H9 (cell line): ENCODE results near the gene TRPM8. TPM values are rescaled to one million over a fixed set of nuclear protein-coding genes. Genes with fewer than 3 reads are reported as not detected.

Experiments
- DNase-seq: peaks from one replicate; pipeline ENCODE4 v3.0.0-alpha.2; 2017
- H2AFZ ChIP-seq: one replicate; pipeline ENCODE4 v1.6.1; 2013; ENCODE audit warnings: mild to moderate bottlenecking, low read length, control low read depth, moderate library complexity
- H2AK5ac ChIP-seq: 2 replicates; pipeline ENCODE4 v1.6.1; 2013; ENCODE audit warnings: low read length, control low read depth, mixed read lengths; ENCODE audit not compliant: insufficient read length
- H2BK120ac ChIP-seq: one replicate; pipeline ENCODE4 v1.6.1; 2013; ENCODE audit warnings: low read depth, mild to moderate bottlenecking, low read length, control low read depth, inconsistent platforms; ENCODE audit not compliant: poor library complexity, severe bottlenecking
- H2BK12ac ChIP-seq: 2 replicates; pipeline ENCODE4 v1.6.1; 2013; ENCODE audit warnings: low read length, control low read depth, mixed read lengths, low read depth; ENCODE audit not compliant: insufficient read length
- H2BK15ac ChIP-seq: 2 replicates; pipeline ENCODE4 v1.6.1; 2013; ENCODE audit warnings: low read depth, low read length, control low read depth
- H2BK20ac ChIP-seq: one replicate; pipeline ENCODE4 v1.6.1; 2013; ENCODE audit warnings: low read depth, mild to moderate bottlenecking, low read length, control low read depth, inconsistent platforms; ENCODE audit not compliant: poor library complexity, severe bottlenecking
- H2BK5ac ChIP-seq: 2 replicates; pipeline ENCODE4 v1.6.1; 2013; ENCODE audit warnings: low read length, control low read depth, mixed read lengths; ENCODE audit not compliant: insufficient read length
- H3K14ac ChIP-seq: 2 replicates; pipeline ENCODE4 v1.6.1; 2013; ENCODE audit warnings: low read length, control low read depth; ENCODE audit not compliant: insufficient read depth
- H3K18ac ChIP-seq: 2 replicates; pipeline ENCODE4 v1.6.1; 2013; ENCODE audit warnings: low read depth, mild to moderate bottlenecking, mixed read lengths, low read length, control low read depth; ENCODE audit not compliant: insufficient read length
- H3K23ac ChIP-seq: 2 replicates; pipeline ENCODE4 v1.6.1; 2013; ENCODE audit warnings: low read length, control low read depth, mixed read lengths, low read depth; ENCODE audit not compliant: insufficient read length
- H3K23me2 ChIP-seq: 2 replicates; pipeline ENCODE4 v1.6.1; 2013; ENCODE audit warnings: low read depth, mild to moderate bottlenecking, mixed read lengths, low read length, control low read depth; ENCODE audit not compliant: insufficient read length, poor library complexity, severe bottlenecking
- H3K27ac ChIP-seq: 2 replicates; pipeline ENCODE4 v1.5.1; 2013; ENCODE audit warnings: low read length, control low read depth, mixed read lengths, low read depth; ENCODE audit not compliant: insufficient read length
- H3K27me3 ChIP-seq: 2 replicates; pipeline ENCODE4 v1.6.1; 2013; ENCODE audit warnings: low read length, control low read depth, inconsistent platforms; ENCODE audit not compliant: insufficient read depth
- H3K4ac ChIP-seq: 2 replicates; pipeline ENCODE4 v1.6.1; 2013; ENCODE audit warnings: low read depth, mild to moderate bottlenecking, control low read depth, inconsistent platforms, low read length, moderate library complexity
- H3K4me1 ChIP-seq: 2 replicates; pipeline ENCODE4 v1.6.1; 2013; ENCODE audit warnings: low read length, control low read depth, inconsistent platforms; ENCODE audit not compliant: insufficient read depth
- H3K4me2 ChIP-seq: 2 replicates; pipeline ENCODE4 v1.6.1; 2013; ENCODE audit warnings: low read length, control low read depth, mixed read lengths; ENCODE audit not compliant: insufficient read length, insufficient read depth
- H3K56ac ChIP-seq: 2 replicates; pipeline ENCODE4 v1.6.1; 2013; ENCODE audit warnings: low read depth, mild to moderate bottlenecking, mixed read lengths, low read length, control low read depth; ENCODE audit not compliant: insufficient read length
- H3K79me1 ChIP-seq: 2 replicates; pipeline ENCODE4 v1.6.1; 2013; ENCODE audit warnings: low read depth, mild to moderate bottlenecking, moderate library complexity, low read length, control low read depth, inconsistent platforms; ENCODE audit not compliant: insufficient read depth, poor library complexity, severe bottlenecking
- H3K79me2 ChIP-seq: 2 replicates; pipeline ENCODE4 v1.6.1; 2013; ENCODE audit warnings: low read length, control low read depth, inconsistent platforms; ENCODE audit not compliant: insufficient read depth
- H3K9ac ChIP-seq: 2 replicates; pipeline ENCODE4 v1.6.1; 2013; ENCODE audit warnings: low read length, control low read depth, mixed read lengths; ENCODE audit not compliant: insufficient read length; ENCODE audit errors: extremely low read depth
- H3K9me3 ChIP-seq: one replicate; pipeline ENCODE4 v1.6.1; 2013; ENCODE audit warnings: low read depth, low read length, inconsistent platforms; ENCODE audit not compliant: control insufficient read depth
- H3T11ph ChIP-seq: one replicate; pipeline ENCODE4 v1.6.1; 2013; ENCODE audit warnings: mild to moderate bottlenecking, low read length, control low read depth, inconsistent platforms
- H4K20me1 ChIP-seq: one replicate; pipeline ENCODE4 v1.6.1; 2013; ENCODE audit not compliant: control insufficient read depth, insufficient read length, insufficient read depth
- H4K5ac ChIP-seq: 2 replicates; pipeline ENCODE4 v1.6.1; 2013; ENCODE audit warnings: low read depth, mild to moderate bottlenecking, mixed read lengths, low read length, control low read depth; ENCODE audit not compliant: insufficient read length
- H4K8ac ChIP-seq: replicated peaks from 2 replicates; pipeline ENCODE4 v1.6.1; 2013; ENCODE audit warnings: low read length, control low read depth, mixed read lengths, low read depth; ENCODE audit not compliant: insufficient read length
- H4K91ac ChIP-seq: 2 replicates; pipeline ENCODE4 v1.6.1; 2013; ENCODE audit warnings: low read depth, mild to moderate bottlenecking, moderate library complexity, mixed read lengths, low read length, control low read depth; ENCODE audit not compliant: insufficient read length
- H3K27ac Mint-ChIP-seq, 3 experiments: 2 replicates in 2 of 3; 3 replicates in 1 of 3; pipeline ENCODE4 v1.8.0; 2020 to 2021; ENCODE audit warnings: mixed read lengths in 3 of 3, mild to moderate bottlenecking in 1 of 3, moderate library complexity in 1 of 3
- H3K27me3 Mint-ChIP-seq: 2 replicates; pipeline ENCODE4 v1.8.0; 2021; ENCODE audit warnings: low read depth, mild to moderate bottlenecking, moderate library complexity, mixed read lengths
- H3K36me3 Mint-ChIP-seq, 3 experiments: 2 replicates in 2 of 3; 3 replicates in 1 of 3; pipeline ENCODE4 v1.8.0; 2020 to 2021; ENCODE audit warnings: low read depth in 3 of 3, mixed read lengths in 3 of 3; ENCODE audit not compliant: insufficient read depth in 1 of 3
- H3K4me1 Mint-ChIP-seq, 2 experiments: 2 replicates each; pipeline ENCODE4 v1.8.0; 2020; ENCODE audit warnings: mixed read lengths in 2 of 2
- H3K4me3 Mint-ChIP-seq, 2 experiments: 2 replicates in 1 of 2; 3 replicates in 1 of 2; pipeline ENCODE4 v1.8.0; 2020 to 2021; ENCODE audit warnings: mild to moderate bottlenecking in 2 of 2, mixed read lengths in 2 of 2, moderate library complexity in 1 of 2
- H3K9me3 Mint-ChIP-seq, 2 experiments: 2 replicates in 1 of 2; 3 replicates in 1 of 2; pipeline ENCODE4 v1.8.0; 2020; ENCODE audit warnings: mild to moderate bottlenecking in 2 of 2, mixed read lengths in 2 of 2, moderate library complexity in 1 of 2
- CTCF ChIP-seq: fragments of 200-600 bp; sonication (generic); conservative IDR thresholded peaks from 3 replicates; pipeline ENCODE4 v1.8.0; 2021; ENCODE audit warnings: antibody characterized with exemption, mild to moderate bottlenecking
- total RNA-seq: library from RNA; stranded (reverse); gene quantifications from 2 replicates; pipeline ENCODE4 v1.2.1, GENCODE V29; 2021

Gene TRPM8
- total RNA-seq, 1 experiment from 2014 or later: 0.28 TPM

GRCh38 chr2:233882353-233882752, 34.8 kb upstream of the TRPM8 start:
- no peak overlapping the region for H3K4me3 Mint-ChIP-seq
- no peak overlapping the region for H3K18ac ChIP-seq
- DNase-seq: no peak
- H3K56ac ChIP-seq: no peak overlapping the region
- H3K9me3 ChIP-seq: no peaks in the 10 kb centered on the region
- no peak overlapping the region for H2BK5ac ChIP-seq
- no peaks in the 10 kb centered on the region for H3K4me1 Mint-ChIP-seq
- no peak overlapping the region for H3K23ac ChIP-seq
- no peak for TF ChIP-seq CTCF
- H4K20me1 ChIP-seq: no peaks in the 10 kb centered on the region
- no peak overlapping the region for H2BK15ac ChIP-seq
- no peak overlapping the region for H2AFZ ChIP-seq
- no peaks in the 10 kb centered on the region for H3K27me3 ChIP-seq
- H3T11ph ChIP-seq: no peak overlapping the region
- peaks cover 23 to 24% of the 10 kb centered on the region in 2 experiments for H3K9me3 Mint-ChIP-seq
- no peak overlapping the region for H4K91ac ChIP-seq
- no peak overlapping the region for H2BK12ac ChIP-seq
- H4K8ac ChIP-seq: no peak overlapping the region
- H3K27me3 Mint-ChIP-seq: peaks cover 25% of the 10 kb centered on the region
- no peak overlapping the region for H2AK5ac ChIP-seq
- no peak overlapping the region for H3K27ac Mint-ChIP-seq
- no peak overlapping the region for H2BK120ac ChIP-seq
- H3K9ac ChIP-seq: no peak overlapping the region
- no peak overlapping the region for H2BK20ac ChIP-seq
- no peaks in the 10 kb centered on the region for H3K79me1 ChIP-seq
- no peaks in the 10 kb centered on the region for H3K23me2 ChIP-seq
- no peaks in the 10 kb centered on the region for H3K79me2 ChIP-seq
- no peak overlapping the region for H3K27ac ChIP-seq
- H4K5ac ChIP-seq: no peak overlapping the region
- H3K14ac ChIP-seq: no peak overlapping the region
- H3K36me3 Mint-ChIP-seq: peaks cover 2 to 5% (median 4%) of the 10 kb centered on the region in 3 experiments; a peak in 5 of 7 replicates
- H3K4me2 ChIP-seq: no peak overlapping the region
- no peaks in the 10 kb centered on the region for H3K4me1 ChIP-seq
- H3K4ac ChIP-seq: no peak overlapping the region
